ENCODE data around the gene TMC8.

Gene TMC8

DNA sequence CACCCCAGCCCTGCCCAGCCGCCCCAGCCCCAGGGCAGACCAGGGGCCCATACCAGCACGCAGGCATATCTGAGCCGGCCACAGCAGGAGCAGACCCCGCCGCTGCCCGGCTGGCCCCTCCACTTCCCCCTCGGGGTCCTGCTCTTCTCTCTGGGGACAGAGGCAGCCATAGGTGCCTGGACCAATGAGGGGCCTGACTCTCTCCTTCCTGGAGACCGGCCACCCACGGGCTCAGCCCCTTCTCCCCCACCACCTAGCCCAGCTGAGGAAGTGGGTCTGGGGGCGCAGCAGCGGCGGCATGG, 5.8 kb upstream of the TMC8 start:
- DNase-seq (ENCODE audit: low read depth), result no peak

DNA sequence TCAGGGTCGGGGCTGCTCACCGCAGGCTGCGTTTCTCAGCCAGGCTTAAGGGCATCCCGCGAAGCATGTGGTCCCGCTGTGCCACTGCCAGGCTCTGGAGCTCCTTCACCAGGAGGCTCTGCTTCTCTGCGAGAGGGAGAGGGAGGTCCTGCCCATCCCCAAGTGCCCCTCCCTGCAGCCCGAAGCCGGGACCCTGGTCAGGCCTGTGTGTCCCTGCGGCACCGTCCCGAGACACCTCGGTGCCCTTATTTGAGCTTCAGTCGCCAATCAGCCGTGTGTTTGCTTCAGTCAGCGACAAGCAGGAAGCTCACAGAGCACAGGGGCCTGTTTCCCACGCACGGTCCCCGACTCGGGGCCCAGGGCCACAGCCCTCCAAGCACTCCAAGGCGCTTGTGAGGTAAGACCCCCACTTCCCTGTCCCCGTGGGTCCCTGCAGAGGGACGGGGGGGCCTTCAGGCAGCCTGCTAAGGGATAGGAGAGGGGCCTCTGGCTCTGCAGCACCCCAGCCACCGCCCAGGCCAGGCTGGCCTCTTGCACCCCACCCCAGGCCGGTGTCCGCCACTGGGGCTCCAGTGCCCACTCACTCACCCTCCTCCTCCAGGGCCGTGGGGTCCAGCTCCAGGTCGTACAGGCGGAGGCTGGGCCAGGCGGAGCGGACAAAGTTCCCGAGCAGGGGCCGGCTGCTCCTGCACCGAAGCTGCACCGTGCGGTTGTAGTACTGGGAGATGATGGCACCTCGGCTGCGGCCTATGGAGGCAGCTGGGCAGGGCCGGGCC, 5.2 kb upstream of the TMC8 start:
- DNase-seq (ENCODE audit: low read depth), result no peak

GRCh38 chr17:78125976-78126894, 4.3 kb upstream of the TMC8 start:
- DNase-seq (ENCODE audit: low read depth), result no peak

GRCh38 chr17:78126895-78127238, 3.7 kb upstream of the TMC8 start:
- no peak for DNase-seq (ENCODE audit: low read depth)

DNA sequence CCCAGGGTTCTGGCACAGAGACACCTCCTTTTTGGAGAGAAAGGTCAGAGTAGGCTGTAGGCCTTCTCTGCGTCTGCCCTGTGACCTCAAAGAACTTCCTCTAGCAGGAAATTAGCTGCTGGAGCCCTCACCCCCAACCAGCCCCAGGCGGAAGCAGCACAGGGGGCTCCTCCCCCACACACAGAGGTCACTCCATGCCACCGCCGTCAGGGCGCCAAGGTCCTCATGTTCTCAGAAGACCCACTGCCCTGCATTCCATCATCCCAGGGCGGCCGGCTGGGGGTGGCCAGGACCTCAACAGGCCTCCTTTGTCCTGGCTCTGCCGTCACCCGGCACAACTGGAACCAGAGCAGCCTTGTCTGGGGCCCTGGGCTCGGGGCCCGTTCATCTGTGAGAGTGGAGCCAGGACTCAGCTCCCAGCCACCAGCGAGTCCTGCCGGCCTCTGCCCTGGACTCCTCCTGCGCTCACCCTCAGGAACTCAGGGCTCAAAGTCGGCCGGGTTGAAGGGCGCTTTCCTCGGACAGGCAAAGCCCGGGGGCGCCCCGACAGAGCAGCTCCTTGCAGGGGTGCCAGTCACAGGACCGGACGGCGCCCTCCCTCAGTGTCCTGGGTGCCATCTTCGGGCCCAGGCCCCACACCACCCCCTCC, 3.2 kb upstream of the TMC8 start:
- no peak for DNase-seq (ENCODE audit: low read depth)

- no peak for DNase-seq (ENCODE audit: low read depth)
These were observed 2.6 kb upstream of the TMC8 start for GRCh38 chr17:78127888-78128550.

- no peak for DNase-seq (ENCODE audit: low read depth)
These were observed 1.8 kb upstream of the TMC8 start, which contains the start of gene TMC6 for GRCh38 chr17:78128551-78129350. TMC6 (minus strand) TSS chr17:78128755; CDS start chr17:78126832, 1,923 bp downstream.

GRCh38 chr17:78129351-78130089, 1.1 kb upstream of the TMC8 start:
- DNase-seq (ENCODE audit: low read depth), result no peak

- DNase-seq (ENCODE audit: low read depth), result no peak
These were observed 508 bp upstream of the TMC8 start for GRCh38 chr17:78130090-78130436.

DNA sequence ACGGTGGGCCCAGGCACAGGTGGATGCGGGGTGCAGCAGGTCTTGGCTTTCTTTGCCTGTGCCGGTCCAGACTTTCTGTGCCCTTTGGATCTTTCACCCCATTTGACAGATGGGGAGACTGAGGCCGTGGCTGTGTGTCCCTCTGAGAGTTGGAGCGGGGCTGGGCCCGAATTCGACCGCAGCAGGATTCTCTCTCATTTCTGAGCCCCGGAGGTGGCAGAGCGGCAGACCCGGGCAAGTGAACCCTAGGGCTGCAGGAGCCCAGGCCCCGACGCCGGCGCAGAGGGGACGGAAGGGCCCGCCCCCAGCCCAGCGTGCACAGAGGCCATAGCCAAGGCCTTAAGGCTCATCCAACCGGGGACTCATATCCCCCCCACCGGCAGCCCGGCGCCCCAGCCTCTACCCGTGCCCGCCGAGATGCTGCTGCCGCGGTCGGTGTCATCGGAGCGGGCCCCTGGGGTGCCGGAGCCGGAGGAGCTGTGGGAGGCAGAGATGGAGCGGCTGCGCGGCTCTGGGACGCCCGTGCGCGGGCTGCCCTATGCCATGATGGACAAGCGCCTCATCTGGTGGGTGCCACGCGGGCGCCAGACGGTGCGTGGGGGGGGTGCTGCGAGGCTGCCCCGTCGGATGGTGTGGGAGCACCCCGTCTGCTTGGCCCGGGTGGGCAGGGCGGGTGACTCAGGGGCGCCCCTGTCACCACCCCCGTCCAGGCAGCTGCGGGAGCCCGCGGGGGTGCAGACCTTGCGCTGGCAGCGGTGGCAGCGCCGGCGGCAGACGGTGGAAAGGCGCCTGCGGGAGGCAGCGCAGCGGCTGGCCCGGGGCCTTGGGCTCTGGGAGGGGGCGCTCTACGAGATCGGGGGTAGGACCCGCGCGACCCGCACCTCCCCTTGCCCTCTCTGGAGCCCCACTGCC, 857 bp downstream of the TMC8 start:
- no peak for DNase-seq (ENCODE audit: low read depth)

GRCh38 chr17:78132084-78132676, 1.6 kb downstream of the TMC8 start:
- DNase-seq (ENCODE audit: low read depth), result no peak

- no peak for DNase-seq (ENCODE audit: low read depth)
These were observed 2.2 kb downstream of the TMC8 start for GRCh38 chr17:78132767-78133178.

DNA sequence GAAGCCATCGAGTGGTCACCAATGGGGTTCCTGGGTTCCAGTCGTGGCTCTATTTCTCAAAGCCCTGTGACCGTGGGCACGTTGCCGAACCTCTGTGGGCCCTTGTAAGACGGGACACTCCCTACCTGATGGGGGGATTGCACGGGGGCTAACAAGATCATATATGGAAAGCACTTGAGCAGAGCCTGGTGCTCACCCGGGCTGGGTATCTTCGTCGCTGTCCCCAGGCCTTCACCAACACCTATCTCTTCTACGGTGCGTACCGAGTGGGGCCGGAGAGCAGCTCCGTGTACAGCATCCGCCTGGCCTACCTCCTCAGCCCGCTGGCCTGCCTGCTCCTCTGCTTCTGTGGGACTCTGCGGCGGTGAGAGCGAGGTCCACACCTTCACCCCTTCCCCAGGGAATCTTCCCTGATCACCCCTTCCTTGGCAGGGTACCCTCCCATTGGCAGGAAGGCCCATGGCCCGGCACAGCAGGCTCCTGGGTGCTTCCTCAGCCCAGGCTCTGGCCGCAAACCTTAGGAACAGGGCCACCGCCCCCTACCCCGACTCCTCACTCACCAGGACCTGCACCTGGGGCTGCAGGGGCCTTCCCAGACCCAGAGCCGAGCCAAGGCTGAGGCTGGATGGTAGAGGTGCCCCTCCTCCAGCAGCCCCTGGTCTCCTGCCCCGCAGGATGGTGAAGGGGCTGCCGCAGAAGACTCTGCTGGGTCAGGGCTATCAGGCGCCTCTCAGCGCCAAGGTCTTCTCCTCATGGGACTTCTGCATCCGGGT, 2.8 kb downstream of the TMC8 start:
- no peak for DNase-seq (ENCODE audit: low read depth)

GRCh38 chr17:78133971-78134898, 3.7 kb downstream of the TMC8 start:
- no peak for DNase-seq (ENCODE audit: low read depth)

- no peak for DNase-seq (ENCODE audit: low read depth)
These were observed 4.4 kb downstream of the TMC8 start for GRCh38 chr17:78134899-78135385.

- no peak for DNase-seq (ENCODE audit: low read depth)
These were observed 5.4 kb downstream of the TMC8 start for GRCh38 chr17:78135858-78136500.

Data from HS-5 (cell line).